GM23338 (cell line): ENCODE data around the gene LMOD1. TPM values are rescaled to one million over a fixed set of nuclear protein-coding genes. Genes with fewer than 3 reads are reported as not detected.

Experiments used
- ATAC-seq: fragments of 200-7000 bp; cut with Tn5 transposase; 3 replicates; pipeline ENCODE4 v1.9.1; 2020
- DNase-seq: peaks from one replicate; pipeline ENCODE4 v3.0.0-alpha.2; 2015; ENCODE audit warnings: low spot score
- H2AFZ ChIP-seq: fragments of 200-600 bp; sonication (generic); 2 replicates; pipeline ENCODE4 v1.8.0; 2016; ENCODE audit warnings: antibody characterized with exemption, mild to moderate bottlenecking, moderate library complexity
- H3F3A ChIP-seq: fragments of 200-600 bp; sonication (generic); replicated peaks from 2 replicates; pipeline ENCODE4 v1.8.0; 2017; ENCODE audit warnings: antibody characterized with exemption, mixed run types, low read depth
- H3K27ac ChIP-seq: fragments of 200-600 bp; sonication (generic); 2 replicates; pipeline ENCODE4 v1.6.1; 2016; ENCODE audit warnings: low read depth
- H3K27me3 ChIP-seq: fragments of 200-600 bp; sonication (generic); 2 replicates; pipeline ENCODE4 v1.8.0; 2016; ENCODE audit warnings: mild to moderate bottlenecking, mixed run types, moderate library complexity; ENCODE audit not compliant: insufficient read depth
- H3K36me3 ChIP-seq: fragments of 200-600 bp; sonication (generic); 2 replicates; pipeline ENCODE4 v1.8.0; 2016; ENCODE audit warnings: mild to moderate bottlenecking; ENCODE audit not compliant: insufficient read depth
- H3K4me1 ChIP-seq: fragments of 200-600 bp; sonication (generic); 2 replicates; pipeline ENCODE4 v1.8.0; 2016; ENCODE audit warnings: mild to moderate bottlenecking, moderate library complexity; ENCODE audit not compliant: insufficient read depth
- H3K4me2 ChIP-seq: fragments of 200-600 bp; sonication (generic); 2 replicates; pipeline ENCODE4 v1.7.1; 2017; ENCODE audit warnings: mixed run types
- H3K4me3 ChIP-seq: fragments of 200-600 bp; sonication (generic); 2 replicates; pipeline ENCODE4 v1.6.1; 2016; ENCODE audit warnings: mixed run types
- H3K79me2 ChIP-seq: fragments of 200-600 bp; sonication (generic); replicated peaks from 2 replicates; pipeline ENCODE4 v1.8.0; 2017; ENCODE audit warnings: mild to moderate bottlenecking; ENCODE audit not compliant: insufficient read depth
- H3K9me2 ChIP-seq: fragments of 200-600 bp; sonication (generic); 2 replicates; pipeline ENCODE4 v1.8.0; 2017; ENCODE audit not compliant: insufficient read depth
- H4K20me1 ChIP-seq: fragments of 200-600 bp; sonication (generic); replicated peaks from 2 replicates; pipeline ENCODE4 v1.8.0; 2017; ENCODE audit warnings: mild to moderate bottlenecking; ENCODE audit not compliant: insufficient read depth
- H3K27ac Mint-ChIP-seq: 2 replicates; pipeline ENCODE4 v1.8.0; 2020; ENCODE audit warnings: inconsistent platforms, mild to moderate bottlenecking, moderate library complexity, mixed read lengths
- H3K27me3 Mint-ChIP-seq: 3 replicates; pipeline ENCODE4 v1.8.0; 2022; ENCODE audit warnings: low read depth, mild to moderate bottlenecking, moderate library complexity, mixed read lengths, inconsistent platforms; ENCODE audit not compliant: insufficient read depth, poor library complexity
- H3K36me3 Mint-ChIP-seq: 3 replicates; pipeline ENCODE4 v1.8.0; 2021; ENCODE audit warnings: low read depth, mild to moderate bottlenecking, inconsistent platforms, moderate library complexity, mixed read lengths
- H3K4me1 Mint-ChIP-seq: 3 replicates; pipeline ENCODE4 v1.8.0; 2020; ENCODE audit warnings: mild to moderate bottlenecking, inconsistent platforms, mixed read lengths
- H3K4me3 Mint-ChIP-seq: 3 replicates; pipeline ENCODE4 v1.8.0; 2021; ENCODE audit warnings: moderate library complexity, mild to moderate bottlenecking, inconsistent platforms, mixed read lengths
- H3K9me3 Mint-ChIP-seq: 3 replicates; pipeline ENCODE4 v1.8.0; 2020; ENCODE audit warnings: moderate library complexity, mild to moderate bottlenecking, inconsistent platforms, mixed read lengths
- CREB1 ChIP-seq: fragments of 250-450 bp; sonication (Bioruptor Pico); IDR thresholded peaks from 2 replicates; pipeline ENCODE4 v1.5.0; 2020; ENCODE audit warnings: low read depth, mild to moderate bottlenecking, moderate library complexity
- STAT1 ChIP-seq: IDR thresholded peaks from one replicate; pipeline ENCODE4 v1.6.1; 2016; ENCODE audit warnings: antibody characterized with exemption; ENCODE audit not compliant: unreplicated experiment
- polyA plus RNA-seq: library from polyadenylated mRNA; unstranded; fragments of >200 nt; fragmentation: Nextera tagmentation; extraction: Ambion mirVana; gene quantifications from 2 replicates; pipeline ENCODE4 v1.2.1, GENCODE V29; 2016
- total RNA-seq: library from RNA; depleted of rRNA; stranded (reverse); fragments of >200 nt; shearing (Covaris generic); gene quantifications from 2 replicates; pipeline ENCODE4 v1.2.3, GENCODE V29; 2014
- TF ChIP-seq, protein P1 (sequence below): IDR thresholded peaks from one replicate; pipeline ENCODE4 v1.6.1; 2018; ENCODE audit warnings: antibody characterized with exemption; ENCODE audit not compliant: unreplicated experiment
- TF ChIP-seq, protein P2 (sequence below): fragments of 250-450 bp; sonication (Bioruptor Pico); IDR thresholded peaks from 2 replicates; pipeline ENCODE4 v1.5.0; 2020; ENCODE audit warnings: mild to moderate bottlenecking, moderate library complexity
- TF ChIP-seq, protein P3 (sequence below), 2 experiments: fragments of 200-600 bp in 1 of 2; sonication (generic) in 1 of 2; conservative IDR thresholded peaks; 2 replicates each; pipeline versions ENCODE4 v1.5.1 to v1.6.1; 2016 to 2017; ENCODE audit warnings: antibody characterized with exemption in 2 of 2, low read depth in 2 of 2, mild to moderate bottlenecking in 2 of 2, moderate library complexity in 1 of 2
- TF ChIP-seq, protein P4 (sequence below): IDR thresholded peaks from 2 replicates; pipeline ENCODE4 v1.6.1; 2016; ENCODE audit warnings: antibody characterized with exemption

Gene LMOD1
- total and polyA plus RNA-seq, 2 experiments from 2014 or later = 0.74 to 1.7 TPM

DNA sequence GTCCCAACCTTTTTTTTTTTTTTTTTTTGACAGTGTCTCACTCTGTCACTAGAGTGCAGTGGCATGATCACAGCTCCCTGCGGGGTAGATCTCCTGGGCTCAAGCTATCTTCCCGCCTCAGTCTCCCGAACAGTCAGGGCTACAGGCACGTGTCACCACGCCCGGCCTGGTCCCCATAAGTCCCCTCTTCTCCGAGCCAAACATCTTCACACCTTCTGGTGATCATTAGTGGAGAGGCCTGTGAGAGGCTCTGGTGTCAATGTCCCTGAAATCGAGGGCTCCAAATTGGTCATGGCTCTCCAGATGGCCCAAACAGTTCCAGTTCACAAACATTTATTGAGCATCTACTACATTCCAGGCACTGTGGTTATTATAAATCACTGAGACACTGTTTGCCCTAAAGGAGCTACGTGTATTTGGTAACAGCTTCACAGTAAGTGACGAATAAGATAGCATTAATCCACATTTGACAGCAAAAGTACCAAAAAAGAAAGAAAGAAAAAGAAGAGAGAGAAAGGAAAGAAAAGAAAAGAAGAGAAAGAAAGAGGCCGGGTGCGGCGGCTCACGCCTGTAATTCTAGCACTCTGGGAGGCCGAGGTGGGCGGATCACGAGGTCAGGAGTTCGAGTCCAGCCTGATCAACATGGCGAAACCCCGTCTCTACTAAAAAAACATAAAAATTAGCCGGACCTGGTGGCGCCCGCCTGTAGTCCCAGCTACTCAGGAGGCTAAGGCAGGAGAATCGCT is 8.1 kb upstream of the LMOD1 start:
- TF ChIP-seq, protein P1, sequence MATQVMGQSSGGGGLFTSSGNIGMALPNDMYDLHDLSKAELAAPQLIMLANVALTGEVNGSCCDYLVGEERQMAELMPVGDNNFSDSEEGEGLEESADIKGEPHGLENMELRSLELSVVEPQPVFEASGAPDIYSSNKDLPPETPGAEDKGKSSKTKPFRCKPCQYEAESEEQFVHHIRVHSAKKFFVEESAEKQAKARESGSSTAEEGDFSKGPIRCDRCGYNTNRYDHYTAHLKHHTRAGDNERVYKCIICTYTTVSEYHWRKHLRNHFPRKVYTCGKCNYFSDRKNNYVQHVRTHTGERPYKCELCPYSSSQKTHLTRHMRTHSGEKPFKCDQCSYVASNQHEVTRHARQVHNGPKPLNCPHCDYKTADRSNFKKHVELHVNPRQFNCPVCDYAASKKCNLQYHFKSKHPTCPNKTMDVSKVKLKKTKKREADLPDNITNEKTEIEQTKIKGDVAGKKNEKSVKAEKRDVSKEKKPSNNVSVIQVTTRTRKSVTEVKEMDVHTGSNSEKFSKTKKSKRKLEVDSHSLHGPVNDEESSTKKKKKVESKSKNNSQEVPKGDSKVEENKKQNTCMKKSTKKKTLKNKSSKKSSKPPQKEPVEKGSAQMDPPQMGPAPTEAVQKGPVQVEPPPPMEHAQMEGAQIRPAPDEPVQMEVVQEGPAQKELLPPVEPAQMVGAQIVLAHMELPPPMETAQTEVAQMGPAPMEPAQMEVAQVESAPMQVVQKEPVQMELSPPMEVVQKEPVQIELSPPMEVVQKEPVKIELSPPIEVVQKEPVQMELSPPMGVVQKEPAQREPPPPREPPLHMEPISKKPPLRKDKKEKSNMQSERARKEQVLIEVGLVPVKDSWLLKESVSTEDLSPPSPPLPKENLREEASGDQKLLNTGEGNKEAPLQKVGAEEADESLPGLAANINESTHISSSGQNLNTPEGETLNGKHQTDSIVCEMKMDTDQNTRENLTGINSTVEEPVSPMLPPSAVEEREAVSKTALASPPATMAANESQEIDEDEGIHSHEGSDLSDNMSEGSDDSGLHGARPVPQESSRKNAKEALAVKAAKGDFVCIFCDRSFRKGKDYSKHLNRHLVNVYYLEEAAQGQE = no peak
- TF ChIP-seq, protein P2, sequence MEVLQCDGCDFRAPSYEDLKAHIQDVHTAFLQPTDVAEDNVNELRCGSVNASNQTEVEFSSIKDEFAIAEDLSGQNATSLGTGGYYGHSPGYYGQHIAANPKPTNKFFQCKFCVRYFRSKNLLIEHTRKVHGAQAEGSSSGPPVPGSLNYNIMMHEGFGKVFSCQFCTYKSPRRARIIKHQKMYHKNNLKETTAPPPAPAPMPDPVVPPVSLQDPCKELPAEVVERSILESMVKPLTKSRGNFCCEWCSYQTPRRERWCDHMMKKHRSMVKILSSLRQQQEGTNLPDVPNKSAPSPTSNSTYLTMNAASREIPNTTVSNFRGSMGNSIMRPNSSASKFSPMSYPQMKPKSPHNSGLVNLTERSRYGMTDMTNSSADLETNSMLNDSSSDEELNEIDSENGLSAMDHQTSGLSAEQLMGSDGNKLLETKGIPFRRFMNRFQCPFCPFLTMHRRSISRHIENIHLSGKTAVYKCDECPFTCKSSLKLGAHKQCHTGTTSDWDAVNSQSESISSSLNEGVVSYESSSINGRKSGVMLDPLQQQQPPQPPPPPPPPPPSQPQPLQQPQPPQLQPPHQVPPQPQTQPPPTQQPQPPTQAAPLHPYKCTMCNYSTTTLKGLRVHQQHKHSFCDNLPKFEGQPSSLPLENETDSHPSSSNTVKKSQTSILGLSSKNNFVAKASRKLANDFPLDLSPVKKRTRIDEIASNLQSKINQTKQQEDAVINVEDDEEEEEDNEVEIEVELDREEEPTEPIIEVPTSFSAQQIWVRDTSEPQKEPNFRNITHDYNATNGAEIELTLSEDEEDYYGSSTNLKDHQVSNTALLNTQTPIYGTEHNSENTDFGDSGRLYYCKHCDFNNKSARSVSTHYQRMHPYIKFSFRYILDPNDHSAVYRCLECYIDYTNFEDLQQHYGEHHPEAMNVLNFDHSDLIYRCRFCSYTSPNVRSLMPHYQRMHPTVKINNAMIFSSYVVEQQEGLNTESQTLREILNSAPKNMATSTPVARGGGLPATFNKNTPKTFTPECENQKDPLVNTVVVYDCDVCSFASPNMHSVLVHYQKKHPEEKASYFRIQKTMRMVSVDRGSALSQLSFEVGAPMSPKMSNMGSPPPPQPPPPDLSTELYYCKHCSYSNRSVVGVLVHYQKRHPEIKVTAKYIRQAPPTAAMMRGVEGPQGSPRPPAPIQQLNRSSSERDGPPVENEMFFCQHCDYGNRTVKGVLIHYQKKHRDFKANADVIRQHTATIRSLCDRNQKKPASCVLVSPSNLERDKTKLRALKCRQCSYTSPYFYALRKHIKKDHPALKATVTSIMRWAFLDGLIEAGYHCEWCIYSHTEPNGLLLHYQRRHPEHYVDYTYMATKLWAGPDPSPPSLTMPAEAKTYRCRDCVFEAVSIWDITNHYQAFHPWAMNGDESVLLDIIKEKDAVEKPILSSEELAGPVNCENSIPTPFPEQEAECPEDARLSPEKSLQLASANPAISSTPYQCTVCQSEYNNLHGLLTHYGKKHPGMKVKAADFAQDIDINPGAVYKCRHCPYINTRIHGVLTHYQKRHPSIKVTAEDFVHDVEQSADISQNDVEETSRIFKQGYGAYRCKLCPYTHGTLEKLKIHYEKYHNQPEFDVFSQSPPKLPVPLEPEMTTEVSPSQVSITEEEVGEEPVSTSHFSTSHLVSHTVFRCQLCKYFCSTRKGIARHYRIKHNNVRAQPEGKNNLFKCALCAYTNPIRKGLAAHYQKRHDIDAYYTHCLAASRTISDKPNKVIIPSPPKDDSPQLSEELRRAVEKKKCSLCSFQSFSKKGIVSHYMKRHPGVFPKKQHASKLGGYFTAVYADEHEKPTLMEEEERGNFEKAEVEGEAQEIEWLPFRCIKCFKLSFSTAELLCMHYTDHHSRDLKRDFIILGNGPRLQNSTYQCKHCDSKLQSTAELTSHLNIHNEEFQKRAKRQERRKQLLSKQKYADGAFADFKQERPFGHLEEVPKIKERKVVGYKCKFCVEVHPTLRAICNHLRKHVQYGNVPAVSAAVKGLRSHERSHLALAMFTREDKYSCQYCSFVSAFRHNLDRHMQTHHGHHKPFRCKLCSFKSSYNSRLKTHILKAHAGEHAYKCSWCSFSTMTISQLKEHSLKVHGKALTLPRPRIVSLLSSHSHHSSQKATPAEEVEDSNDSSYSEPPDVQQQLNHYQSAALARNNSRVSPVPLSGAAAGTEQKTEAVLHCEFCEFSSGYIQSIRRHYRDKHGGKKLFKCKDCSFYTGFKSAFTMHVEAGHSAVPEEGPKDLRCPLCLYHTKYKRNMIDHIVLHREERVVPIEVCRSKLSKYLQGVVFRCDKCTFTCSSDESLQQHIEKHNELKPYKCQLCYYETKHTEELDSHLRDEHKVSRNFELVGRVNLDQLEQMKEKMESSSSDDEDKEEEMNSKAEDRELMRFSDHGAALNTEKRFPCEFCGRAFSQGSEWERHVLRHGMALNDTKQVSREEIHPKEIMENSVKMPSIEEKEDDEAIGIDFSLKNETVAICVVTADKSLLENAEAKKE (CRISPR knock-in tag) = no peak
- TF ChIP-seq, protein P3, sequence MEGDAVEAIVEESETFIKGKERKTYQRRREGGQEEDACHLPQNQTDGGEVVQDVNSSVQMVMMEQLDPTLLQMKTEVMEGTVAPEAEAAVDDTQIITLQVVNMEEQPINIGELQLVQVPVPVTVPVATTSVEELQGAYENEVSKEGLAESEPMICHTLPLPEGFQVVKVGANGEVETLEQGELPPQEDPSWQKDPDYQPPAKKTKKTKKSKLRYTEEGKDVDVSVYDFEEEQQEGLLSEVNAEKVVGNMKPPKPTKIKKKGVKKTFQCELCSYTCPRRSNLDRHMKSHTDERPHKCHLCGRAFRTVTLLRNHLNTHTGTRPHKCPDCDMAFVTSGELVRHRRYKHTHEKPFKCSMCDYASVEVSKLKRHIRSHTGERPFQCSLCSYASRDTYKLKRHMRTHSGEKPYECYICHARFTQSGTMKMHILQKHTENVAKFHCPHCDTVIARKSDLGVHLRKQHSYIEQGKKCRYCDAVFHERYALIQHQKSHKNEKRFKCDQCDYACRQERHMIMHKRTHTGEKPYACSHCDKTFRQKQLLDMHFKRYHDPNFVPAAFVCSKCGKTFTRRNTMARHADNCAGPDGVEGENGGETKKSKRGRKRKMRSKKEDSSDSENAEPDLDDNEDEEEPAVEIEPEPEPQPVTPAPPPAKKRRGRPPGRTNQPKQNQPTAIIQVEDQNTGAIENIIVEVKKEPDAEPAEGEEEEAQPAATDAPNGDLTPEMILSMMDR (conservative IDR thresholded peaks at IDR 0.05; ENCODE audit: low read depth in 2 of 2) = no peak
- TF ChIP-seq STAT1 (no peak), CREB1 (no peak)
- TF ChIP-seq, protein P4, sequence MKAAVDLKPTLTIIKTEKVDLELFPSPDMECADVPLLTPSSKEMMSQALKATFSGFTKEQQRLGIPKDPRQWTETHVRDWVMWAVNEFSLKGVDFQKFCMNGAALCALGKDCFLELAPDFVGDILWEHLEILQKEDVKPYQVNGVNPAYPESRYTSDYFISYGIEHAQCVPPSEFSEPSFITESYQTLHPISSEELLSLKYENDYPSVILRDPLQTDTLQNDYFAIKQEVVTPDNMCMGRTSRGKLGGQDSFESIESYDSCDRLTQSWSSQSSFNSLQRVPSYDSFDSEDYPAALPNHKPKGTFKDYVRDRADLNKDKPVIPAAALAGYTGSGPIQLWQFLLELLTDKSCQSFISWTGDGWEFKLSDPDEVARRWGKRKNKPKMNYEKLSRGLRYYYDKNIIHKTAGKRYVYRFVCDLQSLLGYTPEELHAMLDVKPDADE = no peak
- H3K4me3 ChIP-seq = peak overlapping the region; percentile 97
- Mint-ChIP-seq H3K9me3 (no peaks in the 10 kb centered on the region), H3K27me3 (peaks cover 4% of the 10 kb centered on the region), H3K36me3 (peaks cover 27% of the 10 kb centered on the region), H3K27ac (peak overlapping the region; percentile 98), H3K4me3 (peak overlapping the region; percentile 97), H3K4me1 (peaks cover 7% of the 10 kb centered on the region; the same call in 2 of the 3 replicates)
- H4K20me1 ChIP-seq = peaks cover 24% of the 10 kb centered on the region
- H3K36me3 ChIP-seq = peaks cover 23% of the 10 kb centered on the region
- H3K27ac ChIP-seq = peak overlapping the region; percentile 95
- peaks cover 45% of the 10 kb centered on the region for H3K79me2 ChIP-seq
- ATAC-seq (peak; percentile 7), DNase-seq (no peak)
- no peaks in the 10 kb centered on the region for H3K9me2 ChIP-seq
- no peaks in the 10 kb centered on the region; the same call in 1 of the 2 replicates for H3F3A ChIP-seq
- peak overlapping the region; percentile 86 for H3K4me2 ChIP-seq
- H3K4me1 ChIP-seq = peaks cover 8% of the 10 kb centered on the region; the same call in 1 of the 2 replicates
- no peaks in the 10 kb centered on the region for H3K27me3 ChIP-seq
- peak overlapping the region; percentile 80 for H2AFZ ChIP-seq
